Lower leg skin (tissue), 3 donors: ENCODE results near the gene DAB2IP.

Experiments
- POLR2A ChIP-seq, 2 donors: fragments of 450-650 bp; IDR thresholded peaks; one replicate each; pipeline ENCODE4 v1.6.1; 2016 to 2017; ENCODE audit warnings: antibody characterized with exemption in 2 of 2, mild to moderate bottlenecking in 1 of 2, moderate library complexity in 1 of 2
- TF ChIP-seq, protein P1 (sequence below), 3 donors: fragments of 450-650 bp; IDR thresholded peaks; one replicate each; pipeline ENCODE4 v1.5.1; 2016; ENCODE audit warnings: antibody characterized with exemption in 3 of 3, mild to moderate bottlenecking in 3 of 3, moderate library complexity in 2 of 3

- TF ChIP-seq, protein P1, sequence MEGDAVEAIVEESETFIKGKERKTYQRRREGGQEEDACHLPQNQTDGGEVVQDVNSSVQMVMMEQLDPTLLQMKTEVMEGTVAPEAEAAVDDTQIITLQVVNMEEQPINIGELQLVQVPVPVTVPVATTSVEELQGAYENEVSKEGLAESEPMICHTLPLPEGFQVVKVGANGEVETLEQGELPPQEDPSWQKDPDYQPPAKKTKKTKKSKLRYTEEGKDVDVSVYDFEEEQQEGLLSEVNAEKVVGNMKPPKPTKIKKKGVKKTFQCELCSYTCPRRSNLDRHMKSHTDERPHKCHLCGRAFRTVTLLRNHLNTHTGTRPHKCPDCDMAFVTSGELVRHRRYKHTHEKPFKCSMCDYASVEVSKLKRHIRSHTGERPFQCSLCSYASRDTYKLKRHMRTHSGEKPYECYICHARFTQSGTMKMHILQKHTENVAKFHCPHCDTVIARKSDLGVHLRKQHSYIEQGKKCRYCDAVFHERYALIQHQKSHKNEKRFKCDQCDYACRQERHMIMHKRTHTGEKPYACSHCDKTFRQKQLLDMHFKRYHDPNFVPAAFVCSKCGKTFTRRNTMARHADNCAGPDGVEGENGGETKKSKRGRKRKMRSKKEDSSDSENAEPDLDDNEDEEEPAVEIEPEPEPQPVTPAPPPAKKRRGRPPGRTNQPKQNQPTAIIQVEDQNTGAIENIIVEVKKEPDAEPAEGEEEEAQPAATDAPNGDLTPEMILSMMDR (IDR thresholded peaks at IDR 0.05): no peak
- TF ChIP-seq POLR2A (IDR thresholded peaks at IDR 0.05): no peak
Observed at GRCh38 chr9:121773286-121773953, 122.0 kb downstream of the DAB2IP start.
